CD14-positive monocyte (primary cell): ENCODE data around the gene SOS1. TPM values are rescaled to one million over a fixed set of nuclear protein-coding genes. Genes with fewer than 3 reads are reported as not detected.

Experiments used
- DNase-seq, 3 donors: peaks; one replicate each; pipeline ENCODE4 v3.0.0-alpha.2; 2011 to 2022
- H2AFZ ChIP-seq: 2 replicates; pipeline ENCODE4 v1.6.0; 2012; ENCODE audit warnings: mild to moderate bottlenecking, low read depth, low read length, inconsistent platforms; ENCODE audit not compliant: insufficient read depth, poor library complexity, severe bottlenecking
- H3K27ac ChIP-seq, 2 donors: 1 replicate in 1 of 2; 2 replicates in 1 of 2; pipeline ENCODE4 v1.5.1; 2012 to 2013; ENCODE audit warnings: low read length in 2 of 2, control low read depth in 1 of 2, inconsistent platforms in 1 of 2, low read depth in 1 of 2, mild to moderate bottlenecking in 1 of 2
- H3K27me3 ChIP-seq, 2 donors: one replicate each; pipeline versions ENCODE4 v1.6.0 to v1.6.1; 2011 to 2013; ENCODE audit warnings: low read length in 2 of 2; ENCODE audit not compliant: control insufficient read depth in 2 of 2, insufficient read depth in 2 of 2
- H3K36me3 ChIP-seq, 2 donors: replicated peaks in 1 of 2; 1 replicate in 1 of 2; 2 replicates in 1 of 2; pipeline versions ENCODE4 v1.5.1 to v1.6.1; 2012 to 2013; ENCODE audit warnings: low read length in 2 of 2, control low read depth in 1 of 2, inconsistent platforms in 1 of 2, mild to moderate bottlenecking in 1 of 2; ENCODE audit not compliant: insufficient read depth in 2 of 2, control insufficient read depth in 1 of 2
- H3K4me1 ChIP-seq, 2 donors: 1 replicate in 1 of 2; 2 replicates in 1 of 2; pipeline versions ENCODE4 v1.5.1 to v1.6.1; 2012 to 2013; ENCODE audit warnings: low read length in 2 of 2, control low read depth in 1 of 2, inconsistent platforms in 1 of 2, mild to moderate bottlenecking in 1 of 2, moderate library complexity in 1 of 2; ENCODE audit not compliant: insufficient read depth in 2 of 2, control insufficient read depth in 1 of 2
- H3K4me2 ChIP-seq: replicated peaks from 2 replicates; pipeline ENCODE3; 2012; ENCODE audit warnings: low read length, moderate library complexity, mild to moderate bottlenecking; ENCODE audit not compliant: poor library complexity, severe bottlenecking; ENCODE audit errors: extremely low read depth
- H3K4me3 ChIP-seq, 3 experiments: fragments of 200-600 bp in 1 of 3; sonication (generic) in 1 of 3; replicated peaks in 1 of 3; 1 replicate in 2 of 3; 2 replicates in 1 of 3; pipeline ENCODE4 v1.5.1; 2011 to 2013; ENCODE audit warnings: low read length in 3 of 3, mild to moderate bottlenecking in 3 of 3, control low read depth in 2 of 3, low read depth in 2 of 3, inconsistent platforms in 1 of 3, moderate library complexity in 1 of 3
- H3K79me2 ChIP-seq: 2 replicates; pipeline ENCODE4 v1.6.0; 2012; ENCODE audit warnings: mild to moderate bottlenecking, control low read depth, inconsistent platforms, low read length, moderate library complexity; ENCODE audit not compliant: insufficient read depth
- H3K9ac ChIP-seq: 2 replicates; pipeline ENCODE4 v1.6.0; 2017; ENCODE audit warnings: low read length, mild to moderate bottlenecking; ENCODE audit not compliant: insufficient read depth, poor library complexity, severe bottlenecking
- H3K9me3 ChIP-seq, 2 donors: replicated peaks in 1 of 2; 1 replicate in 1 of 2; 2 replicates in 1 of 2; pipeline versions ENCODE4 v1.5.1 to v1.6.1; 2012 to 2013; ENCODE audit warnings: low read length in 2 of 2, control low read depth in 1 of 2; ENCODE audit not compliant: control insufficient read depth in 1 of 2, insufficient read depth in 1 of 2
- H4K20me1 ChIP-seq: 2 replicates; pipeline ENCODE4 v1.6.0; 2012; ENCODE audit warnings: mild to moderate bottlenecking, low read length, control low read depth, moderate library complexity; ENCODE audit not compliant: insufficient read depth
- H3K27ac Mint-ChIP-seq, 7 donors: one replicate each; pipeline ENCODE4 v1.8.0; 2020; ENCODE audit warnings: mild to moderate bottlenecking in 7 of 7, mixed read lengths in 7 of 7, moderate library complexity in 6 of 7, inconsistent platforms in 2 of 7
- H3K27me3 Mint-ChIP-seq, 3 donors: one replicate each; pipeline ENCODE4 v1.8.0; 2021 to 2022; ENCODE audit warnings: low read depth in 3 of 3, mild to moderate bottlenecking in 3 of 3, mixed read lengths in 3 of 3, moderate library complexity in 3 of 3, inconsistent platforms in 1 of 3
- H3K36me3 Mint-ChIP-seq, 2 donors: one replicate each; pipeline ENCODE4 v1.8.0; 2020; ENCODE audit warnings: mixed read lengths in 2 of 2, inconsistent platforms in 1 of 2, mild to moderate bottlenecking in 1 of 2
- H3K4me1 Mint-ChIP-seq: one replicate; pipeline ENCODE4 v1.8.0; 2020; ENCODE audit warnings: mild to moderate bottlenecking, mixed read lengths
- H3K4me3 Mint-ChIP-seq, 2 donors: one replicate each; pipeline ENCODE4 v1.8.0; 2020; ENCODE audit warnings: mild to moderate bottlenecking in 2 of 2, mixed read lengths in 2 of 2, moderate library complexity in 1 of 2
- H3K9me3 Mint-ChIP-seq, 7 donors: one replicate each; pipeline ENCODE4 v1.8.0; 2020 to 2022; ENCODE audit warnings: mixed read lengths in 7 of 7, mild to moderate bottlenecking in 6 of 7, moderate library complexity in 6 of 7, inconsistent platforms in 2 of 7
- CTCF ChIP-seq: fragments of 200-600 bp; IDR thresholded peaks from one replicate; pipeline ENCODE4 v1.8.0; 2022; ENCODE audit warnings: antibody characterized with exemption, mild to moderate bottlenecking
- WGBS: methylation state at CpG from one replicate; pipeline ENCODE4 v1.1.5; 2013; ENCODE audit warnings: missing lambda C conversion rate; ENCODE audit not compliant: insufficient coverage; 5-methylcytosine and 5-hydroxymethylcytosine counted together
- intact Hi-C, 2 donors: fragments of 100-400 bp; cut with micrococcal nuclease; formaldehyde crosslinking; loops; one replicate each; pipeline versions ENCODE4 v1.15.0 to v1.15.1; 2023
- polyA plus RNA-seq, 3 donors: library from polyadenylated mRNA; depleted of rRNA in 1 of 3; unstranded in 2 of 3; stranded (reverse) in 1 of 3; fragments of 300-500 nt in 2 of 3; fragments of >200 nt in 1 of 3; fragmentation: Illumina TruSeq in 2 of 3; gene quantifications; 1 replicate in 2 of 3; 2 replicates in 1 of 3; pipeline ENCODE4 v1.2.3, GENCODE V29; 2012 to 2021

The SOS1 gene
- polyA plus RNA-seq, 3 donors = 5.3 to 15.6 (median 7.7) TPM

- no peak overlapping the region for H2AFZ ChIP-seq
- H3K9me3 Mint-ChIP-seq = no peaks in the 10 kb centered on the region
- no peak for DNase-seq
- no peaks in the 10 kb centered on the region for H3K9me3 ChIP-seq
- H3K27ac Mint-ChIP-seq = peak overlapping the region in 1 of 7 donors; percentile 35
- TF ChIP-seq CTCF = no peak
- H3K27me3 ChIP-seq = no peaks in the 10 kb centered on the region
- H3K9ac ChIP-seq = no peak overlapping the region
- H3K36me3 Mint-ChIP-seq = peaks cover 21 to 28% of the 10 kb centered on the region in 2 donors
- H4K20me1 ChIP-seq = peaks cover 97% of the 10 kb centered on the region
- H3K4me3 Mint-ChIP-seq = no peak overlapping the region
- H3K27me3 Mint-ChIP-seq = no peaks in the 10 kb centered on the region
- H3K27ac ChIP-seq = no peak overlapping the region
- H3K36me3 ChIP-seq = peaks cover 0 to 24% of the 10 kb centered on the region in 2 donors
- H3K4me2 ChIP-seq = no peak overlapping the region
- peaks cover 17% of the 10 kb centered on the region for H3K4me1 Mint-ChIP-seq
- intact Hi-C loops = no loop called here
- WGBS = 94% methylated on average over 1 of the region's 1 CpG
- peaks cover 98% of the 10 kb centered on the region for H3K79me2 ChIP-seq
- no peak overlapping the region for H3K4me3 ChIP-seq
- H3K4me1 ChIP-seq = no peaks in the 10 kb centered on the region
Measured at GRCh38 chr2:39108377-39108776, 12.5 kb downstream of the SOS1 start.

- H3K79me2 ChIP-seq = peaks cover 98% of the 10 kb centered on the region
- peaks cover 17% of the 10 kb centered on the region for H3K4me1 Mint-ChIP-seq
- no peak overlapping the region for H2AFZ ChIP-seq
- no peaks in the 10 kb centered on the region for H3K9me3 Mint-ChIP-seq
- H3K27me3 ChIP-seq = no peaks in the 10 kb centered on the region
- H3K36me3 ChIP-seq = peaks cover 0 to 20% of the 10 kb centered on the region in 2 donors
- no peak overlapping the region for H3K4me2 ChIP-seq
- H3K4me1 ChIP-seq = no peaks in the 10 kb centered on the region
- no peak overlapping the region for H3K4me3 ChIP-seq
- no peak for TF ChIP-seq CTCF
- peaks cover 17 to 26% of the 10 kb centered on the region in 2 donors for H3K36me3 Mint-ChIP-seq
- peaks cover 97% of the 10 kb centered on the region for H4K20me1 ChIP-seq
- no peak for DNase-seq
- WGBS = 72% methylated on average over 2 of the region's 2 CpGs
- intact Hi-C loops = no loop called here
- H3K27me3 Mint-ChIP-seq = no peaks in the 10 kb centered on the region
- H3K9ac ChIP-seq = no peak overlapping the region
- no peak overlapping the region for H3K4me3 Mint-ChIP-seq
- no peaks in the 10 kb centered on the region for H3K9me3 ChIP-seq
- peak overlapping the region in 2 of 7 donors; percentile 35 to 54 for H3K27ac Mint-ChIP-seq
- no peak overlapping the region for H3K27ac ChIP-seq
Measured at GRCh38 chr2:39107724-39108273, 13.1 kb downstream of the SOS1 start.
